Measurements from ENCODE around the gene FNDC7. TPM values are rescaled to one million over a fixed set of nuclear protein-coding genes. Genes with fewer than 3 reads are reported as not detected.

FNDC7 gene
- total RNA-seq, 2 experiments from 2014 or later: not detected

- DNase-seq (no peak), ATAC-seq (ENCODE audit: low read depth) (peak; percentile 40)
- Mint-ChIP-seq H3K27ac (peak overlapping the region; percentile 73), H3K27me3 (no peaks in the 10 kb centered on the region), H3K4me3 (peak overlapping the region; percentile 13), H3K36me3 (peaks cover 20% of the 10 kb centered on the region), H3K9me3 (no peaks in the 10 kb centered on the region), H3K4me1 (peaks cover 20% of the 10 kb centered on the region)
- POLR2A ChIA-PET: interaction anchor here (0.6 to 4.9 kb wide), 4 partner anchors 12 to 144 kb away, joined by 4 to 29 read pairs (median 8); partner anchors contain the start of genes EEIG2 and PRPF38B
Measured at GRCh38 chr1:108703939-108704338, 8.8 kb upstream of the FNDC7 start.

GRCh38 chr1:108704496-108704895 is 8.2 kb upstream of the FNDC7 start:
- Mint-ChIP-seq H3K27me3 (no peaks in the 10 kb centered on the region), H3K4me3 (no peak overlapping the region), H3K36me3 (peaks cover 14% of the 10 kb centered on the region), H3K4me1 (peaks cover 17% of the 10 kb centered on the region), H3K9me3 (no peaks in the 10 kb centered on the region), H3K27ac (no peak overlapping the region)
- ATAC-seq (ENCODE audit: low read depth): no peak
- no peak for DNase-seq
- POLR2A ChIA-PET: interaction anchor here (1.3 to 4.9 kb wide), 3 partner anchors 13 to 145 kb away, joined by 4 to 29 read pairs (median 11); partner anchors contain the start of genes EEIG2 and PRPF38B

- ATAC-seq (ENCODE audit: low read depth) (no peak), DNase-seq (no peak)
- Mint-ChIP-seq H3K9me3 (no peaks in the 10 kb centered on the region), H3K4me1 (peaks cover 14% of the 10 kb centered on the region), H3K36me3 (peaks cover 5% of the 10 kb centered on the region), H3K4me3 (no peak overlapping the region), H3K27ac (no peak overlapping the region), H3K27me3 (peaks cover 2% of the 10 kb centered on the region)
- POLR2A ChIA-PET: no interaction called here
Measured at GRCh38 chr1:108706643-108707042, 6.1 kb upstream of the FNDC7 start.

DNA sequence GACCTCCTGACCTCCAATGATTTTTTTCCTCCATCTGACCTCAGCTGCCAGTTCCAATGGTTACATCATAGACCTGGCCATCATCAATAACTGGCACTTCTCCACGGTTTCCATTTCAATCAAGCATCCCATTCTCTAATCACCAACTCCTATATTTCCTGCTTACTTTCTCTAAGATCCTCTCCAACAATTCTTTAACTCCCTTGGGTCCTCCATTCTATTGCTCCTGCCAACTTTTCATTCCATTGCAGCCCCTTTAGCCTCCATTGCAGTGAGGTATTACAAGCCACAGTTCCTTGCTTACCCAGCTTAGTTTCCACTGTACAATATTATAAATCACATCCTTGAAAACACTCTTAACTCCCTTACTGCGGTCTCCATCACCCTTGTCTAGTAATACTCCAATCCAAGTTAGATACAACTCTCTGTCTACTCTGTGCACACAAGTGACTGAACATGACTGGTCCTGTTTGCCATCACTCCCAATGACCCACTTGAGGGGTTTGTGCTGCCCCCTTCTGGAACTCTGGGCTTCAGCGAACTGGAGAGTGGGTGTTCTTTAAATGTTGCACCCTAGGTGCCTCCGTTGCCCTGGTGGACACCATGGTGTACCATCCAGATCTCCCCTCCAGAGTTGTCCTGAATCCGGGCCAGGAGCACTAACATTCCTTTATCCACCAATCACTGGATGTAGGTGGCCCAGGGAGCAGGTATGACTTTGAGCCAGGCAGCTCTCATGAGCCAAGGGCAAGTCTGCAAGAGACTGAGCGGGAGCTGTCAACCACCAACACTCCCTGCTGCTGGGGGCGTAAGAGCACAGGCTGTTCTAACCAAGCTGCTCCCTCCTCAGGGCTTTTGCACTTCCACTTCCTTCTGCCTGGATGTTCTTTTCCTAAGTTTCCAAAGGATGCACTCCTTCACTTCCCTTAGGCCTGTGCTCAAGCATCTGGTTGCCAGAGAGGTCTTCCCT is 3.7 kb upstream of the FNDC7 start:
- H3K27me3 Mint-ChIP-seq: peaks cover 15% of the 10 kb centered on the region
- ATAC-seq (ENCODE audit: low read depth): peak; percentile 92
- H3K4me1 Mint-ChIP-seq: peaks cover 13% of the 10 kb centered on the region
- POLR2A ChIA-PET: interaction anchor here (1.0 to 2.9 kb wide), 2 partner anchors 16 to 48 kb away, joined by 3 to 29 read pairs; partner anchors contain the start of genes HENMT1 and PRPF38B
- no peaks in the 10 kb centered on the region for H3K9me3 Mint-ChIP-seq
- H3K27ac Mint-ChIP-seq: no peak overlapping the region
- peak; percentile 53 for DNase-seq
- no peak overlapping the region for H3K4me3 Mint-ChIP-seq
- H3K36me3 Mint-ChIP-seq: no peaks in the 10 kb centered on the region

DNA sequence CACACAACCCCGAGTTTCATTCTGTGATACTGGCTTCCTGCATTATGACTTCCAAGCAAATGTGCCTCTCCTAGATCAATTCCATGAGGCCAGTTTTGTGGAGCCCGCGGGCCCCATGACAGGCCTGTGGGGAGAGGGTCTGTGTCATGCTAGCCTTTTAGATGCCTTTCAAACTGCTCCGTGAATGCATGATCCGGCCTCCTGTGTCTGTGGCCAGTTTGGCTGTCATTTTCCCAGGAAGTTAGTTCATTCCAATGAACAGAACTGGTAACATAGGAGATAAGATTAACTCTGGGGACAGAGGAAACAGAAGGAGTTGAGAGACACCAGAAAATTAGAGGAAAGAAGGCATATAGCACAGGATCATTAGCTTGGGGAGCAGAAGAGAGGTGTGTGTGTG is 3.2 kb downstream of the FNDC7 start:
- peaks cover 26% of the 10 kb centered on the region for H3K27me3 Mint-ChIP-seq
- H3K27ac Mint-ChIP-seq: no peak overlapping the region
- no peaks in the 10 kb centered on the region for H3K9me3 Mint-ChIP-seq
- POLR2A ChIA-PET: no interaction called here
- ATAC-seq (ENCODE audit: low read depth): no peak
- no peak for DNase-seq
- no peaks in the 10 kb centered on the region for H3K4me1 Mint-ChIP-seq
- H3K4me3 Mint-ChIP-seq: no peak overlapping the region
- H3K36me3 Mint-ChIP-seq: no peaks in the 10 kb centered on the region

GRCh38 chr1:108716437-108717230 is 3.9 kb downstream of the FNDC7 start:
- POLR2A ChIA-PET: no interaction called here
- DNase-seq: no peak
- Mint-ChIP-seq H3K27ac (no peak overlapping the region), H3K9me3 (no peaks in the 10 kb centered on the region), H3K4me1 (no peaks in the 10 kb centered on the region), H3K4me3 (no peak overlapping the region), H3K27me3 (peaks cover 24% of the 10 kb centered on the region), H3K36me3 (no peaks in the 10 kb centered on the region)
- no peak for ATAC-seq (ENCODE audit: low read depth)

DNA sequence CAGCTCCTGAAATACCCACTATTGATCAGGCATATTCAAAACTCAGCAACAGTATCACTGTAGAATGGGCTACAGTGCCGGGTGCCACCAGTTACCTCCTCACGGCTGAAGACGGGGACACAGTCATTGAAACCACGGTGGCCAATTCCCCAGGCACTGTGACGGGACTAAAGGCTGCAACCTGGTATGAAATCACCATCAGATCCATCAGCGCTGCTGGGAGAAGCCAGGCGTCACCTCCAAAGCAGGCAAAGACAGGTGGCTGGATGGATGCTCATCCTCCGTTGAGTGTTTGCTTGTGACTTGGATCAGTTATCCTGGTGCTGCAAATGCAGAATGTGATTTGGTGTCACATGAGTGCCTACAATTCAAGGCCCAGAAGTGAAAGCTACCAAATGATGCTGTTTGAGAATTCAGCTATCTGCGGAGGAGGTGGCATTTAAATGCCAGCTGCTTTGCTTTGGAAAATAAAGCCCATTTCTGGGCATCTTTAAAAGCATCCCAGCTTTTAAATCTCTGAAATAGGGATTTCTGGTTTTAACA is 5.1 kb downstream of the FNDC7 start:
- Mint-ChIP-seq H3K27me3 (peaks cover 18% of the 10 kb centered on the region), H3K9me3 (no peaks in the 10 kb centered on the region), H3K36me3 (no peaks in the 10 kb centered on the region), H3K4me3 (no peak overlapping the region), H3K4me1 (peaks cover 1% of the 10 kb centered on the region), H3K27ac (no peak overlapping the region)
- POLR2A ChIA-PET: no interaction called here
- DNase-seq (no peak), ATAC-seq (ENCODE audit: low read depth) (no peak)

DNA sequence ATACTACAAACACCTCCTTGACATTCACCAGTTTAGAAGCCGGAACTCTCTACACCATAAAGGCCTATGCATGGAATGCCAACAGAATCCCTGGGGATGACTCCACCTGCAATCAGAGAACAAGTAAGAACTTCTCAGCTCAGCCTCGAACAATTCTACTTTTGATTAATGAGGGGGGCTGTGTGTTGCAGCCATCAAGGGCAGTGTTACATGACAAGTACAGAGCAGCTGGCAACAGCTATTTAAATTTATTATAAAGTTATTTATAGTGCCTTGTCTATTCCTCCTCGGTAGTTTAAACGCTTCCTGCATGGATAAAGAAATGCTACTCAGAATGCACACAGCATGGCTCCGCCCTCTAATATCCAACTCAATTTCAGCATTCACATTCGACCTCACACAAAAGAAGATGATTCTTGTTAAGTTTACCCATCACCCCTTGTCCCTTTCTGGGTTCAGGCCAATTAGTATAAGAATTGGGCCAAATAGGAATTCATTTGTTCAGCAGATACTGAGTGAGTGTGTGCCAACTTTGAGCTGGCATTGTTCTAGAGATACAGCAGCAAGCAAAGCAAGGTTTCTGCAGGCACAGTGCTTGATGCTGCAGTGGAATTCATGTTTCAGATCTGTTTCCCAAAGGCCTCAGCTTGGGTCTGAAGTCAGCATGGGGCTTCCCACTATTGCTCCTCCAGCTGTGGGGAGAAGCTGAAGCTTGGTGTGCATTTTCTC is 6.4 kb downstream of the FNDC7 start:
- DNase-seq: no peak
- POLR2A ChIA-PET: no interaction called here
- H3K4me3 Mint-ChIP-seq: no peak overlapping the region
- no peaks in the 10 kb centered on the region for H3K36me3 Mint-ChIP-seq
- ATAC-seq (ENCODE audit: low read depth): no peak
- no peak overlapping the region for H3K27ac Mint-ChIP-seq
- H3K9me3 Mint-ChIP-seq: no peaks in the 10 kb centered on the region
- peaks cover 1% of the 10 kb centered on the region for H3K4me1 Mint-ChIP-seq
- H3K27me3 Mint-ChIP-seq: peaks cover 11% of the 10 kb centered on the region

- no peak for ATAC-seq (ENCODE audit: low read depth)
Measured at GRCh38 chr1:108719656-108720435, 7.1 kb downstream of the FNDC7 start.

GRCh38 chr1:108722292-108722691 is 9.6 kb downstream of the FNDC7 start:
- Mint-ChIP-seq H3K9me3 (no peaks in the 10 kb centered on the region), H3K27ac (no peak overlapping the region), H3K27me3 (peaks cover 10% of the 10 kb centered on the region), H3K36me3 (no peaks in the 10 kb centered on the region), H3K4me3 (no peak overlapping the region), H3K4me1 (peaks cover 1% of the 10 kb centered on the region)
- DNase-seq: no peak
- no peak for ATAC-seq (ENCODE audit: low read depth)
- POLR2A ChIA-PET: no interaction called here

More at GRCh38 chr1:108719656-108720435, 7.1 kb downstream of the FNDC7 start:
- POLR2A ChIA-PET: no interaction called here
- Mint-ChIP-seq H3K4me3 (no peak overlapping the region), H3K36me3 (no peaks in the 10 kb centered on the region), H3K27ac (no peak overlapping the region), H3K4me1 (peaks cover 1% of the 10 kb centered on the region), H3K9me3 (no peaks in the 10 kb centered on the region), H3K27me3 (peaks cover 11% of the 10 kb centered on the region)
- DNase-seq: no peak

GRCh38 chr1:108725906-108726305 is 13.2 kb downstream of the FNDC7 start:
- DNase-seq (no peak), ATAC-seq (ENCODE audit: low read depth) (no peak)
- Mint-ChIP-seq H3K4me1 (peaks cover 1% of the 10 kb centered on the region), H3K9me3 (no peaks in the 10 kb centered on the region), H3K4me3 (no peak overlapping the region), H3K27me3 (peaks cover 13% of the 10 kb centered on the region), H3K36me3 (no peaks in the 10 kb centered on the region), H3K27ac (no peak overlapping the region)
- POLR2A ChIA-PET: no interaction called here

DNA sequence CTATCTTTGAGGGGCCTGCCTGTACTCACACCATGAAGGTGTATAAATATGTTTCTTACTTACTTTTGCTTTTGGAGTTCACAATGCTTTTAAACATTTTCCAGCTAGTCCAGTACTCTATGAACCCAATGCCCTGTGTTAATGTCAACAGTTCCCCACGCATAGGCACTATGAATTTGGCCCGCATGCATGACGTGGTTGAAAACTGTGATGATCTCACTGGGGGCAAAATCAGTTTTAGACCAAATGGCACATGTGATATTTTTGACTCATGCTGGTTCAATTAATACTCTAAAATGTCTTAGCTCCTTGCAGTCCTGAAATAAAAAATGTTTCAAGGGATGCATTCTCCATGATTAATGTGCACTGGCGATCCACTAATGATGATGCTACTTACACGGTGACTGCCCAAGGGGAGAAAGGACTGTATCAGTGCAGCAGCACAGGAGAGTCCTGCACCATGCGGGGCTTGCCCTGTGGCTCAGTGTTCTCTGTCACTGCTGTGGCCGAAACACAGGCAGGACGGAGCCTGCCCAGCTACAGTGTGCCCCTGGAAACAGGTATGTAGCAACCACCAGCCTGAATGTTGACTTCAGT is 15.7 kb downstream of the FNDC7 start:
- no peak overlapping the region for H3K4me3 Mint-ChIP-seq
- H3K27me3 Mint-ChIP-seq: peaks cover 21% of the 10 kb centered on the region
- no peaks in the 10 kb centered on the region for H3K4me1 Mint-ChIP-seq
- no peaks in the 10 kb centered on the region for H3K36me3 Mint-ChIP-seq
- no peak for DNase-seq
- ATAC-seq (ENCODE audit: low read depth): no peak
- no peaks in the 10 kb centered on the region for H3K9me3 Mint-ChIP-seq
- POLR2A ChIA-PET: no interaction called here
- H3K27ac Mint-ChIP-seq: no peak overlapping the region
